GM18873 (cell line): ENCODE results near the gene GASK1B.

Source experiments
- ATAC-seq: cut with Tn5 transposase; IDR thresholded peaks from one replicate; pipeline ENCODE4 v1.9.1; 2021; ENCODE audit warnings: mild to moderate bottlenecking, moderate library complexity, moderate number of reproducible peaks; ENCODE audit not compliant: unreplicated experiment, low FRiP score

Gene GASK1B

GRCh38 chr4:158189422-158189821 is 16.6 kb upstream of the GASK1B start:
- no peak for ATAC-seq

GRCh38 chr4:158186815-158187214 is 14.0 kb upstream of the GASK1B start:
- ATAC-seq = no peak

- no peak for ATAC-seq
Measured at GRCh38 chr4:158182736-158183135, 9.9 kb upstream of the GASK1B start.

- ATAC-seq = no peak
Measured at GRCh38 chr4:158181906-158182305, 9.1 kb upstream of the GASK1B start.

GRCh38 chr4:158179465-158179864 is 6.6 kb upstream of the GASK1B start:
- ATAC-seq = no peak

GRCh38 chr4:158176776-158177175 is 4.0 kb upstream of the GASK1B start:
- no peak for ATAC-seq

GRCh38 chr4:158176108-158176507 is 3.3 kb upstream of the GASK1B start:
- ATAC-seq = no peak

GRCh38 chr4:158170691-158171561 is 1.9 kb downstream of the GASK1B start:
- no peak for ATAC-seq

- no peak for ATAC-seq
Measured at GRCh38 chr4:158169931-158170690, 2.7 kb downstream of the GASK1B start.

- no peak for ATAC-seq
Measured at GRCh38 chr4:158169506-158169905, 3.3 kb downstream of the GASK1B start.

GRCh38 chr4:158168606-158169005 is 4.2 kb downstream of the GASK1B start:
- no peak for ATAC-seq

- ATAC-seq = no peak
Measured at GRCh38 chr4:158166701-158167100, 6.1 kb downstream of the GASK1B start.

GRCh38 chr4:158164768-158165213 is 8.0 kb downstream of the GASK1B start:
- no peak for ATAC-seq

- ATAC-seq = no peak
Measured at GRCh38 chr4:158163941-158164767, 8.7 kb downstream of the GASK1B start.

- no peak for ATAC-seq
Measured at GRCh38 chr4:158162631-158163030, 10.2 kb downstream of the GASK1B start.

GRCh38 chr4:158161551-158162354 is 11.1 kb downstream of the GASK1B start:
- ATAC-seq = no peak

GRCh38 chr4:158159718-158160094 is 13.1 kb downstream of the GASK1B start:
- no peak for ATAC-seq

- no peak for ATAC-seq
Measured at GRCh38 chr4:158159054-158159717, 13.6 kb downstream of the GASK1B start.

- ATAC-seq = no peak
Measured at GRCh38 chr4:158157412-158157811, 15.4 kb downstream of the GASK1B start.
